H9 (cell line): ENCODE measurements around the gene PDZD4. TPM values are rescaled to one million over a fixed set of nuclear protein-coding genes. Genes with fewer than 3 reads are reported as not detected.

Experiments used
- DNase-seq: peaks from one replicate; pipeline ENCODE4 v3.0.0-alpha.2; 2017
- H2AFZ ChIP-seq: one replicate; pipeline ENCODE4 v1.6.1; 2013; ENCODE audit warnings: mild to moderate bottlenecking, low read length, control low read depth, moderate library complexity
- H2AK5ac ChIP-seq: 2 replicates; pipeline ENCODE4 v1.6.1; 2013; ENCODE audit warnings: low read length, control low read depth, mixed read lengths; ENCODE audit not compliant: insufficient read length
- H2BK120ac ChIP-seq: one replicate; pipeline ENCODE4 v1.6.1; 2013; ENCODE audit warnings: low read depth, mild to moderate bottlenecking, low read length, control low read depth, inconsistent platforms; ENCODE audit not compliant: poor library complexity, severe bottlenecking
- H2BK12ac ChIP-seq: 2 replicates; pipeline ENCODE4 v1.6.1; 2013; ENCODE audit warnings: low read length, control low read depth, mixed read lengths, low read depth; ENCODE audit not compliant: insufficient read length
- H2BK15ac ChIP-seq: 2 replicates; pipeline ENCODE4 v1.6.1; 2013; ENCODE audit warnings: low read depth, low read length, control low read depth
- H2BK20ac ChIP-seq: one replicate; pipeline ENCODE4 v1.6.1; 2013; ENCODE audit warnings: low read depth, mild to moderate bottlenecking, low read length, control low read depth, inconsistent platforms; ENCODE audit not compliant: poor library complexity, severe bottlenecking
- H2BK5ac ChIP-seq: 2 replicates; pipeline ENCODE4 v1.6.1; 2013; ENCODE audit warnings: low read length, control low read depth, mixed read lengths; ENCODE audit not compliant: insufficient read length
- H3K14ac ChIP-seq: 2 replicates; pipeline ENCODE4 v1.6.1; 2013; ENCODE audit warnings: low read length, control low read depth; ENCODE audit not compliant: insufficient read depth
- H3K18ac ChIP-seq: 2 replicates; pipeline ENCODE4 v1.6.1; 2013; ENCODE audit warnings: low read depth, mild to moderate bottlenecking, mixed read lengths, low read length, control low read depth; ENCODE audit not compliant: insufficient read length
- H3K23ac ChIP-seq: 2 replicates; pipeline ENCODE4 v1.6.1; 2013; ENCODE audit warnings: low read length, control low read depth, mixed read lengths, low read depth; ENCODE audit not compliant: insufficient read length
- H3K23me2 ChIP-seq: 2 replicates; pipeline ENCODE4 v1.6.1; 2013; ENCODE audit warnings: low read depth, mild to moderate bottlenecking, mixed read lengths, low read length, control low read depth; ENCODE audit not compliant: insufficient read length, poor library complexity, severe bottlenecking
- H3K27ac ChIP-seq: 2 replicates; pipeline ENCODE4 v1.5.1; 2013; ENCODE audit warnings: low read length, control low read depth, mixed read lengths, low read depth; ENCODE audit not compliant: insufficient read length
- H3K27me3 ChIP-seq: 2 replicates; pipeline ENCODE4 v1.6.1; 2013; ENCODE audit warnings: low read length, control low read depth, inconsistent platforms; ENCODE audit not compliant: insufficient read depth
- H3K4ac ChIP-seq: 2 replicates; pipeline ENCODE4 v1.6.1; 2013; ENCODE audit warnings: low read depth, mild to moderate bottlenecking, control low read depth, inconsistent platforms, low read length, moderate library complexity
- H3K4me1 ChIP-seq: 2 replicates; pipeline ENCODE4 v1.6.1; 2013; ENCODE audit warnings: low read length, control low read depth, inconsistent platforms; ENCODE audit not compliant: insufficient read depth
- H3K4me2 ChIP-seq: 2 replicates; pipeline ENCODE4 v1.6.1; 2013; ENCODE audit warnings: low read length, control low read depth, mixed read lengths; ENCODE audit not compliant: insufficient read length, insufficient read depth
- H3K56ac ChIP-seq: 2 replicates; pipeline ENCODE4 v1.6.1; 2013; ENCODE audit warnings: low read depth, mild to moderate bottlenecking, mixed read lengths, low read length, control low read depth; ENCODE audit not compliant: insufficient read length
- H3K79me1 ChIP-seq: 2 replicates; pipeline ENCODE4 v1.6.1; 2013; ENCODE audit warnings: low read depth, mild to moderate bottlenecking, moderate library complexity, low read length, control low read depth, inconsistent platforms; ENCODE audit not compliant: insufficient read depth, poor library complexity, severe bottlenecking
- H3K79me2 ChIP-seq: 2 replicates; pipeline ENCODE4 v1.6.1; 2013; ENCODE audit warnings: low read length, control low read depth, inconsistent platforms; ENCODE audit not compliant: insufficient read depth
- H3K9ac ChIP-seq: 2 replicates; pipeline ENCODE4 v1.6.1; 2013; ENCODE audit warnings: low read length, control low read depth, mixed read lengths; ENCODE audit not compliant: insufficient read length; ENCODE audit errors: extremely low read depth
- H3K9me3 ChIP-seq: one replicate; pipeline ENCODE4 v1.6.1; 2013; ENCODE audit warnings: low read depth, low read length, inconsistent platforms; ENCODE audit not compliant: control insufficient read depth
- H3T11ph ChIP-seq: one replicate; pipeline ENCODE4 v1.6.1; 2013; ENCODE audit warnings: mild to moderate bottlenecking, low read length, control low read depth, inconsistent platforms
- H4K20me1 ChIP-seq: one replicate; pipeline ENCODE4 v1.6.1; 2013; ENCODE audit not compliant: control insufficient read depth, insufficient read length, insufficient read depth
- H4K5ac ChIP-seq: 2 replicates; pipeline ENCODE4 v1.6.1; 2013; ENCODE audit warnings: low read depth, mild to moderate bottlenecking, mixed read lengths, low read length, control low read depth; ENCODE audit not compliant: insufficient read length
- H4K8ac ChIP-seq: replicated peaks from 2 replicates; pipeline ENCODE4 v1.6.1; 2013; ENCODE audit warnings: low read length, control low read depth, mixed read lengths, low read depth; ENCODE audit not compliant: insufficient read length
- H4K91ac ChIP-seq: 2 replicates; pipeline ENCODE4 v1.6.1; 2013; ENCODE audit warnings: low read depth, mild to moderate bottlenecking, moderate library complexity, mixed read lengths, low read length, control low read depth; ENCODE audit not compliant: insufficient read length
- H3K27ac Mint-ChIP-seq, 3 experiments: 2 replicates in 2 of 3; 3 replicates in 1 of 3; pipeline ENCODE4 v1.8.0; 2020 to 2021; ENCODE audit warnings: mixed read lengths in 3 of 3, mild to moderate bottlenecking in 1 of 3, moderate library complexity in 1 of 3
- H3K27me3 Mint-ChIP-seq: 2 replicates; pipeline ENCODE4 v1.8.0; 2021; ENCODE audit warnings: low read depth, mild to moderate bottlenecking, moderate library complexity, mixed read lengths
- H3K36me3 Mint-ChIP-seq, 3 experiments: 2 replicates in 2 of 3; 3 replicates in 1 of 3; pipeline ENCODE4 v1.8.0; 2020 to 2021; ENCODE audit warnings: low read depth in 3 of 3, mixed read lengths in 3 of 3; ENCODE audit not compliant: insufficient read depth in 1 of 3
- H3K4me1 Mint-ChIP-seq, 2 experiments: 2 replicates each; pipeline ENCODE4 v1.8.0; 2020; ENCODE audit warnings: mixed read lengths in 2 of 2
- H3K4me3 Mint-ChIP-seq, 2 experiments: 2 replicates in 1 of 2; 3 replicates in 1 of 2; pipeline ENCODE4 v1.8.0; 2020 to 2021; ENCODE audit warnings: mild to moderate bottlenecking in 2 of 2, mixed read lengths in 2 of 2, moderate library complexity in 1 of 2
- H3K9me3 Mint-ChIP-seq, 2 experiments: 2 replicates in 1 of 2; 3 replicates in 1 of 2; pipeline ENCODE4 v1.8.0; 2020; ENCODE audit warnings: mild to moderate bottlenecking in 2 of 2, mixed read lengths in 2 of 2, moderate library complexity in 1 of 2
- CTCF ChIP-seq: fragments of 200-600 bp; sonication (generic); conservative IDR thresholded peaks from 3 replicates; pipeline ENCODE4 v1.8.0; 2021; ENCODE audit warnings: antibody characterized with exemption, mild to moderate bottlenecking
- WGBS: extraction: QIAGEN DNeasy Blood & Tissue Kit; methylation state at CpG from one replicate; pipeline ENCODE4 v1.1.7; 2013; ENCODE audit warnings: missing lambda C conversion rate, low lambda C conversion rate, mixed read lengths; ENCODE audit not compliant: insufficient read length; ENCODE audit errors: extremely low coverage; 5-methylcytosine and 5-hydroxymethylcytosine counted together
- total RNA-seq: library from RNA; stranded (reverse); gene quantifications from 2 replicates; pipeline ENCODE4 v1.2.1, GENCODE V29; 2021

Gene PDZD4
- total RNA-seq, 1 experiment from 2014 or later: 110 TPM

GRCh38 chrX:153803211-153804099, 26.9 kb downstream of the PDZD4 start:
- H2AFZ ChIP-seq: no peak overlapping the region
- Mint-ChIP-seq H3K27me3 (peaks cover 5% of the 10 kb centered on the region), H3K27ac (no peak overlapping the region; a peak in 2 of 7 replicates), H3K9me3 (peaks cover 54 to 67% of the 10 kb centered on the region in 2 experiments), H3K4me1 (no peaks in the 10 kb centered on the region), H3K4me3 (no peak overlapping the region), H3K36me3 (peaks cover 16 to 35% (median 17%) of the 10 kb centered on the region in 3 experiments; a peak in 6 of 7 replicates)
- no peak for DNase-seq
- no peak overlapping the region for H3K9ac ChIP-seq
- H2BK20ac ChIP-seq: no peak overlapping the region
- no peak overlapping the region for H3K4me2 ChIP-seq
- H4K8ac ChIP-seq: no peak overlapping the region
- no peak overlapping the region for H2BK5ac ChIP-seq
- no CpG with 5 or more reads among the region's 87 CpGs for WGBS
- TF ChIP-seq CTCF: no peak
- H2BK15ac ChIP-seq: no peak overlapping the region
- no peaks in the 10 kb centered on the region; the same call in 1 of the 2 replicates for H3K79me2 ChIP-seq
- H3K4me1 ChIP-seq: no peaks in the 10 kb centered on the region
- no peaks in the 10 kb centered on the region for H3K79me1 ChIP-seq
- H2BK120ac ChIP-seq: no peak overlapping the region
- H2AK5ac ChIP-seq: no peak overlapping the region
- H3K9me3 ChIP-seq: peaks cover 5% of the 10 kb centered on the region
- H3K4ac ChIP-seq: no peak overlapping the region
- no peaks in the 10 kb centered on the region for H3K23me2 ChIP-seq
- no peak overlapping the region for H3K14ac ChIP-seq
- H3K23ac ChIP-seq: no peak overlapping the region
- H3K18ac ChIP-seq: no peak overlapping the region
- no peak overlapping the region for H4K5ac ChIP-seq
- no peak overlapping the region for H3K56ac ChIP-seq
- H4K20me1 ChIP-seq: no peaks in the 10 kb centered on the region
- H2BK12ac ChIP-seq: no peak overlapping the region
- no peak overlapping the region for H3K27ac ChIP-seq
- H4K91ac ChIP-seq: no peak overlapping the region
- H3T11ph ChIP-seq: no peak overlapping the region
- H3K27me3 ChIP-seq: no peaks in the 10 kb centered on the region
